IMR-90 (cell line): ENCODE data around the gene COX7B. TPM values are rescaled to one million over a fixed set of nuclear protein-coding genes. Genes with fewer than 3 reads are reported as not detected.

Source experiments
- ATAC-seq: fragments of 200-7000 bp; cut with Tn5 transposase; 2 replicates; pipeline ENCODE4 v1.9.1; 2020; ENCODE audit warnings: low read depth, mild to moderate bottlenecking, moderate library complexity
- BruUV-seq: library from RNA; stranded (reverse); fragments of 400-500 nt; replicated peaks from 2 replicates; lab custom pipeline; 2021; lab: Mats Ljungman, UMichigan
- CTCF ChIA-PET: fragments of 300-600 bp; formaldehyde crosslinking; extraction: SDS; loops from one replicate; lab custom pipeline; 2021; ENCODE audit warnings: antibody characterized with exemption; lab: Yijun Ruan, JAX
- POLR2A ChIA-PET: fragments of 300-600 bp; sonication (Branson Sonifier 250); formaldehyde crosslinking; loops from one replicate; lab custom pipeline; 2022; ENCODE audit warnings: antibody characterized with exemption; ENCODE audit not compliant: unreplicated experiment; lab: Charles Lee
- DNase-seq: peaks from one replicate; pipeline ENCODE4 v3.0.0; 2013
- H2AFZ ChIP-seq: replicated peaks from 2 replicates; pipeline ENCODE3; 2013; ENCODE audit warnings: low read length, mild to moderate bottlenecking; ENCODE audit not compliant: poor library complexity
- H2AK5ac ChIP-seq: 2 replicates; pipeline ENCODE4 v1.6.1; 2013; ENCODE audit warnings: low read depth, low read length, inconsistent platforms
- H2AK9ac ChIP-seq: replicated peaks from 2 replicates; pipeline ENCODE3; 2013; ENCODE audit warnings: mild to moderate bottlenecking, low read depth, low read length, moderate library complexity; ENCODE audit not compliant: poor library complexity
- H2BK120ac ChIP-seq: 2 replicates; pipeline ENCODE4 v1.6.1; 2013; ENCODE audit warnings: low read depth, low read length, inconsistent platforms
- H2BK15ac ChIP-seq: 3 replicates; pipeline ENCODE4 v1.6.1; 2013; ENCODE audit warnings: low read depth, low read length, inconsistent platforms
- H2BK20ac ChIP-seq: 2 replicates; pipeline ENCODE4 v1.6.1; 2013; ENCODE audit warnings: low read depth, mild to moderate bottlenecking, inconsistent platforms, low read length, moderate library complexity
- H2BK5ac ChIP-seq: 2 replicates; pipeline ENCODE4 v1.6.1; 2013; ENCODE audit warnings: mild to moderate bottlenecking, low read depth, low read length, inconsistent platforms; ENCODE audit not compliant: poor library complexity, severe bottlenecking
- H3K14ac ChIP-seq: replicated peaks from 2 replicates; pipeline ENCODE4 v1.6.1; 2013; ENCODE audit warnings: low read depth, low read length, inconsistent platforms
- H3K18ac ChIP-seq: 2 replicates; pipeline ENCODE4 v1.6.1; 2013; ENCODE audit warnings: low read depth, low read length, control low read depth
- H3K23ac ChIP-seq: 2 replicates; pipeline ENCODE4 v1.6.1; 2013; ENCODE audit warnings: low read depth, low read length, inconsistent platforms
- H3K27ac ChIP-seq: 2 replicates; pipeline ENCODE4 v1.5.1; 2013; ENCODE audit warnings: mild to moderate bottlenecking, control low read depth, low read length; ENCODE audit not compliant: insufficient read depth
- H3K27me3 ChIP-seq: 2 replicates; pipeline ENCODE4 v1.6.1; 2013; ENCODE audit warnings: low read length; ENCODE audit not compliant: control insufficient read depth, insufficient read depth
- H3K36me3 ChIP-seq: 2 replicates; pipeline ENCODE4 v1.6.1; 2013; ENCODE audit warnings: low read length, mixed read lengths; ENCODE audit not compliant: control insufficient read depth, insufficient read depth
- H3K4ac ChIP-seq: 2 replicates; pipeline ENCODE4 v1.6.1; 2013; ENCODE audit warnings: low read depth, low read length, inconsistent platforms
- H3K4me1 ChIP-seq: 2 replicates; pipeline ENCODE4 v1.6.1; 2013; ENCODE audit warnings: low read length, mixed read lengths; ENCODE audit not compliant: control insufficient read depth, insufficient read depth
- H3K4me2 ChIP-seq: 2 replicates; pipeline ENCODE4 v1.6.1; 2013; ENCODE audit warnings: low read depth, mild to moderate bottlenecking, control low read depth, low read length, moderate library complexity
- H3K4me3 ChIP-seq: 2 replicates; pipeline ENCODE4 v1.5.1; 2013; ENCODE audit warnings: low read depth, mild to moderate bottlenecking, control low read depth, low read length, moderate library complexity; ENCODE audit not compliant: insufficient read depth
- H3K56ac ChIP-seq: 2 replicates; pipeline ENCODE4 v1.6.1; 2013; ENCODE audit warnings: low read length, inconsistent platforms; ENCODE audit not compliant: insufficient read depth; ENCODE audit errors: extremely low read depth
- H3K79me1 ChIP-seq, 2 experiments: 2 replicates each; pipeline ENCODE4 v1.6.1; 2013; ENCODE audit warnings: low read length in 2 of 2, inconsistent platforms in 1 of 2, low read depth in 1 of 2
- H3K9ac ChIP-seq: 2 replicates; pipeline ENCODE4 v1.6.1; 2013; ENCODE audit warnings: low read depth, low read length, control low read depth
- H3K9me1 ChIP-seq: 2 replicates; pipeline ENCODE4 v1.6.1; 2013; ENCODE audit warnings: low read length, inconsistent platforms; ENCODE audit not compliant: insufficient read depth
- H3K9me3 ChIP-seq: 2 replicates; pipeline ENCODE4 v1.6.1; 2013; ENCODE audit warnings: low read length; ENCODE audit not compliant: control insufficient read depth, insufficient read depth
- H4K20me1 ChIP-seq: 2 replicates; pipeline ENCODE4 v1.6.1; 2013; ENCODE audit warnings: low read length, inconsistent platforms; ENCODE audit not compliant: insufficient read depth
- H4K5ac ChIP-seq: 2 replicates; pipeline ENCODE4 v1.6.1; 2013; ENCODE audit warnings: mild to moderate bottlenecking, low read depth, low read length, control low read depth
- H4K8ac ChIP-seq, 2 experiments: 2 replicates each; pipeline ENCODE4 v1.6.1; 2013; ENCODE audit warnings: low read depth in 2 of 2, low read length in 2 of 2, control low read depth in 1 of 2, inconsistent platforms in 1 of 2
- H4K91ac ChIP-seq: 2 replicates; pipeline ENCODE4 v1.6.1; 2013; ENCODE audit warnings: low read depth, low read length, inconsistent platforms; ENCODE audit not compliant: insufficient read depth
- BHLHE40 ChIP-seq: fragments of 150-350 bp; IDR thresholded peaks from 2 replicates; pipeline ENCODE4 v1.6.1; 2016; ENCODE audit warnings: mild to moderate bottlenecking, low read depth, low read length
- ELK1 ChIP-seq: fragments of 150-350 bp; IDR thresholded peaks from 2 replicates; pipeline ENCODE4 v1.6.1; 2016; ENCODE audit warnings: low read depth, mild to moderate bottlenecking, low read length, moderate library complexity, borderline replicate concordance
- FOS ChIP-seq: fragments of 150-350 bp; IDR thresholded peaks from 2 replicates; pipeline ENCODE4 v1.6.1; 2016; ENCODE audit warnings: low read depth, low read length
- MAFK ChIP-seq: IDR thresholded peaks from 2 replicates; pipeline ENCODE4 v1.6.1; 2012; ENCODE audit warnings: low read depth, low read length, improper control_type of control experiment
- MAZ ChIP-seq: IDR thresholded peaks from 2 replicates; pipeline ENCODE4 v1.6.1; 2012; ENCODE audit warnings: low read depth, mild to moderate bottlenecking, low read length, improper control_type of control experiment, moderate library complexity, borderline replicate concordance
- POLR2A ChIP-seq: IDR thresholded peaks from 2 replicates; pipeline ENCODE4 v1.6.1; 2012; ENCODE audit warnings: mild to moderate bottlenecking, low read depth, low read length
- SMC3 ChIP-seq: fragments of 150-350 bp; IDR thresholded peaks from 2 replicates; pipeline ENCODE4 v1.6.1; 2016; ENCODE audit warnings: low read depth, mild to moderate bottlenecking, antibody characterized with exemption, low read length, moderate library complexity
- WGBS, 2 experiments: methylation state at CpG; one replicate each; pipeline versions ENCODE4 v1.1.5 to v1.1.7; 2013; ENCODE audit warnings: missing lambda C conversion rate in 2 of 2; ENCODE audit not compliant: insufficient read length in 1 of 2; ENCODE audit errors: extremely low coverage in 2 of 2; 5-methylcytosine and 5-hydroxymethylcytosine counted together
- dilution Hi-C: fragments of 300-500 bp; cut with HindIII; formaldehyde crosslinking; loops from one replicate; pipeline ENCODE4 v1.14.3; 2018; ENCODE audit warnings: low sequenced_read_pairs; ENCODE audit not compliant: unreplicated experiment
- in situ Hi-C: fragments of 300-500 bp; cut with MboI; formaldehyde crosslinking; loops from 3 replicates; pipeline ENCODE4 v1.14.3; 2019; ENCODE audit warnings: low sequenced_read_pairs, inconsistent platforms, mixed read lengths
- intact Hi-C: fragments of 100-400 bp; cut with micrococcal nuclease; formaldehyde crosslinking; loops from 2 replicates; pipeline ENCODE4 v1.10.0; 2022
- polyA plus RNA-seq, 3 experiments: library from polyadenylated mRNA; depleted of rRNA; stranded (reverse); fragments of >200 nt; gene quantifications; 2 replicates each; pipeline ENCODE4 v1.2.3, GENCODE V29; 2012; ENCODE audit warnings: low replicate concordance in 1 of 3
- total RNA-seq: library from RNA; depleted of rRNA; stranded (reverse); fragments of >200 nt; gene quantifications from 2 replicates; pipeline ENCODE4 v1.2.3, GENCODE V29; 2012

COX7B gene
- total and polyA plus RNA-seq, 2 of the 4 experiments (the other 2 are of a cell fraction): 330 to 912 TPM

GRCh38 chrX:77952173-77952572, 52.9 kb downstream of the COX7B start:
- dilution Hi-C loops (no loop called here), intact Hi-C loops (no loop called here), in situ Hi-C loops (no loop called here)
- Histone ChIP-seq H4K5ac (no peak overlapping the region), H3K56ac (no peak overlapping the region), H3K4me3 (no peak overlapping the region), H2AFZ (no peak overlapping the region), H3K4me1 (peaks cover 2% of the 10 kb centered on the region; the same call in 1 of the 2 replicates), H3K36me3 (no peaks in the 10 kb centered on the region), H2BK120ac (no peak overlapping the region), H4K8ac (no peak overlapping the region), H2BK5ac (no peak overlapping the region), H4K20me1 (no peaks in the 10 kb centered on the region), H2BK20ac (no peak overlapping the region), H3K4ac (no peak overlapping the region), H3K23ac (no peak overlapping the region), H3K9ac (no peak overlapping the region), H3K9me1 (no peaks in the 10 kb centered on the region), H3K27ac (no peak overlapping the region), H3K4me2 (no peak overlapping the region), H2AK9ac (no peak overlapping the region), H3K14ac (no peak overlapping the region), H3K27me3 (no peaks in the 10 kb centered on the region), H3K18ac (no peak overlapping the region), H3K9me3 (no peaks in the 10 kb centered on the region), H4K91ac (no peak overlapping the region), H2BK15ac (no peak overlapping the region), H2AK5ac (no peak overlapping the region), H3K79me1 (peaks cover 0 to 4% of the 10 kb centered on the region in 2 experiments; a peak in 1 of 4 replicates)
- POLR2A ChIA-PET: no interaction called here
- ATAC-seq: no peak
- TF ChIP-seq MAZ (no peak), POLR2A (no peak), ELK1 (no peak), SMC3 (no peak), MAFK (no peak), FOS (no peak), BHLHE40 (no peak)
- CTCF ChIA-PET: no interaction called here
- no peak for DNase-seq
- no TSS peak for BruUV-seq
- WGBS, 2 experiments: no CpG with 5 or more reads among the region's 1 CpG
